DMS53 treated with DMSO at 0.1 percent for 48 hours (cell line): ENCODE data around the gene GAN.

Experiments
- DNase-seq: peaks from one replicate; lab custom pipeline; 2025; ENCODE audit not compliant: unreplicated experiment; lab: John Stamatoyannopoulos, UW

GAN gene

DNA sequence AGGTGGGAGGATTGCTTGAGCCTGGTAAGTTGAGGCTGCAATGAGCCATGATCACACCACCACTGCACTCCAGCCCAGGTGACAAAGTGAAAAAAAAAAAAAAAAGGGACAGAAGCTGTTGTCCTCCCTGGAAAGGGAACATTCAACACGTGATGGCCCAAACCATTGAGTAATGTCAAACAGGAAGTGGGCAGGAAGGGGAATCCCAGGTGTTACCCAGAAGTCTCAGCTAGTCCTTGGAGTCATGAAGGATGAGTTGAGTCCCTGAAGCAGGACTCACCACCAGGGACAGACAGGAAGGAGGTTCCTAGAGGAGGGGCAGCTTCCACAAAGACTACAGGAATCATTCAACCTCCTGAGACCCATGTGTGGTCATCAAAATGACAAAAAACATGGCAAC, 110.0 kb downstream of the GAN start:
- no peak for DNase-seq

DNA sequence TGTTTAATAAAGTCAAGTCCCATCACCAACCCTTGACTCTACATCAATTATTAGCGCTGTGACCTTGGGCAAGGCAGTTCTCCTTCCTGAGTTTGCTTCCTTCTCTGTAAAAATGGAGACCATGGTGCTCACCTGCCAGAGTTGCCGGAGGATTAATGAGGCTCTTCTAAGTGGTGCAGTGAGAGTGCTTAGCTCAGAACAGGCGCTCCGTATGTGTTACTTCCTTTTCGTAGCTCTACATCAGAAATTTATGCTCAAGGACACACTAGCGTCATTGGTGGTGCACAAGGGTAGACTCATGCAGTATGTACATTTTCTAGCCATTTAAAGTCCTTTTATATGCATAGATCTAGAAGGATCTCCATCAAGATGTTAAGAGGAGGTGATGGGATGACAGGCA, 112.5 kb downstream of the GAN start:
- no peak for DNase-seq

DNA sequence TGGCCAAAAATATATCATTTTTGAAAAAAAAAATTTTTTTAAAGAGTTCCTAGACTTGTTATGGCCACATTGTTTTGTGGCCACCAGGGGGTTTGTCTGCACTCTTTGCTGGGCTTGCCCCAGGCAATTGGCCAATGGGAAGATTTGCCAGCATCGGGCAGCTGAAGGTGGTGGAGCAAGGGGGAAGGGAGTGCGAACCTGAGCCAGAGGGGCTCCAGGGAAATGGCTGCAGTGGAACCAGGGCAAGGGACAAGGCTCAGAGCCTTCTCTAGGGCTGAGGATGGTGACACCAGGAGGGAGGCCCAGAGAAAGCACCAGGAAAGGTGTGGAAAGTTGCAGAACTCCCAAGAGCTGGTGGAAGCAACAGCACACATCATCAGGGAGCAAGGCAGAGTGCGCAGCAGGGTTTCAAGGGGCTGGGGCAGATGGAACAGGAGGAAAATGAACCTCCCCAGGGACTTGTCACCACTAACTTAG, 114.3 kb downstream of the GAN start:
- DNase-seq, result no peak

DNA sequence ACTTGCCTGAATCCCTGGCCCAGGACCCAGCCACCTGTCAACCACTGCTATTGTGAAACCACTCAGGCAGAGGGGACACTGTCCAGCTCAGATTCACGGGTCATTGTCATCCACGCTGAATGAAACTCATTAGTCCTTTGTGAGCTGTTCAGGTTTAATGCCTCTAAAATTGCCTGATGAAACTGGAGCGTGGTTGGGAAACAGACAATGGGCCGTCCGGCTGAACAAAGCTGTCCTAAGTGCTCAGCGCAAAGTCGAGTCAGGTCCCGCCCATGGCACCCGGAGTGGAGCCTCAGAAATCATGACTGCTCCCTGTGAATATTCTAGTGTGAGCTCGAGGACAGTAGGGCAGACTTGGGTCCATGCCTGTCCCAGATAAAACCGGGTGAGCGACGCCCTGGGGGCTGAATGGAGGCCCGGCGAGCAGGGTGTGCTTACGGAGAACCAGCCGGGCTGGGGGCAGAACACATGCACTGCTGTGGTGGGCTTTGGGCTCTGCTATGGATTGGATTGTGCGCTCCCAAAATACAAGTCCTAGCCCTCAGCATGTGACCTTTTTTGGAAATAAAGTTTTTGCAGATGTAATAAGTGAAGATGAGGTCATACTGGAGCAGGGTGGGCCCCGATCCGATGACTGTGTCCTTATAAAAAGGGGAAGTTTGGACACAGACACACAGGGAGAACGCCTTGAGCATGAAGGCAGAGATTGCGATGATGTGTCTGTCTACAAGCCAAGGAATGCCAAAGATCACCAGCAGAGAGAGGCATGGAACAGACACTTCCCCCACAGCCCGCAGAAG, 117.0 kb downstream of the GAN start:
- DNase-seq, result no peak

DNA sequence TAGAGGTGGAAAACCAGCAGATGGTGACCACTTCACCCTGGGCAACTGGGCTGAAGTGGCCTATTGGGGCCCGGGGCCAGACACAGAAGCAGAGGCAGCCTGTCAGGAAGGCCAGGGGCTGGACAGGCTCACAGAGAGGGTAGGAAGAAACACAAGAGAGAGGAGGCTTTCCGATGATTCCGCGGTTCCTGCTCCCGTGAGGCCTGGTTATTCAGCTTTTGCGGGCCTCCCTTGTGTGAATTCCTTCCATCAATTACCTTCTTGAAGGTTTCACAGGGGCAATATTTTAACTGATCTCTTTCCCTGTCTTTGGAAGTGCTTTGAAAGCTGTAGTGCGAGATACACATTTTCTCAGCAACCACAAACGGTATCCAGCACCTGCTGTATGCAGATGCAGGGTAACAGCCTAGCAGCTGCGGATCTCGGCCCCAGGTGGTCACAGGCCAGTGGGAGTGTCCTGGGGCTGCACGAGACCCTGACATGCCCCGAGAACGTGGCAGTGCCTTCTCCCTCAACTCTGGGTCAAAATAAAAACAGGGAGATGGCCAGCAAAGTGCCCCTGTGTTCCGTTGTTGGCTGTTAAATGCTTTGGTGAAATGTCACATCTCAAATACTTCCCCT, 118.3 kb downstream of the GAN start:
- no peak for DNase-seq

DNA sequence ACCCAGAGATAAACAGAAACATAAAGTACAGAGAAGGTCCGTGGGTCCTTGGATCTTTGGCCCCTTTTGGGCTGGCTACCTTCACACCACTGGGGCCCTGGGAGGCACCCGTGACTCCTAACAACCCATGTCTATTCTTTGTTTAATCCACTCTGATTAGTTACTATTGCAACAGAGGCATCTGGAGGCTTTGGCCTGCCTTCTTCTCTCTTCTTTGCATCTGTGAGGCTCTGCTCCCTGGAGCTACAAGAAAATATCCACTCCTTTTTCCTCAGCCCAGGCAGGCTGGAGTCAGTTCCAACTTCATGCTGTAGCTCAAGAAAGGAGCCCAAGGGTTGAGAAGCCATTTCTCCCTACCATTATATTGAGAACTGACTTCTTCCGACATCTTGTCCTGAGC, 120.3 kb downstream of the GAN start:
- DNase-seq, result no peak

DNA sequence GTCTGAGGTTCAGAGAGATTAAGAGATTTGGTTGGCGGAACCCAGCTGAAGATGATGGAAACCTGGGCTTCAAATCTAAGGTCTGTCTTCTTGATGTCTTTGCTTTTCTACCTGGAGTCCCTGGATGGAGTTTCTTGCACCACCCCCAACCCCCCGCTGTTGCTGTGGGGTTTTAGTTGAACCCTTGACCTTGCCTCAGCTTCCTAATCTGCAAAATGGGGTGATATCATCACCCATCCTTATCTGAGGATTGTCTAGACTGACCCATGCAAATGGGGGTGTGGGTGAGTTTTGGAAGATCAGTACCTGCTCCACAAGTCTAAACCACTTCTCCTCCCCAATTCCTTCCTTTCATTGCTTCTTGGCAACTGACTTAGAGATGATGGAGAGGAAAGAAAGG, 120.8 kb downstream of the GAN start:
- DNase-seq, result no peak

DNA sequence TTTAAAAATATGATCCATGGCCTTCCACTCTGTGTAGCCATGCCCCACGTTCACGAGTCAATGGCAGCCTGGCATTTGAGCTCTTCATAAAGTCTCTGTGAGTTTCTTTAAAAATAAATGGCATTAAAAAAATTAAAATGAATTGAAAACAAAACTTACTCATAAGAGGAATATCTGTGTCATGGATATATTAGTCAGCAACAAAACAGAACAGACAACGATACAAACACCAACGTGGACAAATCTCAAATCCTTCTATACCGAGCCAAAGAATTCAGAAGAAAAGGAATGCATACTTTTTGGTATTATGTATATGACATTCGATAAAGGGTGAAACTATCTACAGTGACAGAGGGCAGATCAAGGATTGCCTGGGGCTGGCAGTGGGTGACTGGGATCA, 121.6 kb downstream of the GAN start:
- DNase-seq, result no peak

DNA sequence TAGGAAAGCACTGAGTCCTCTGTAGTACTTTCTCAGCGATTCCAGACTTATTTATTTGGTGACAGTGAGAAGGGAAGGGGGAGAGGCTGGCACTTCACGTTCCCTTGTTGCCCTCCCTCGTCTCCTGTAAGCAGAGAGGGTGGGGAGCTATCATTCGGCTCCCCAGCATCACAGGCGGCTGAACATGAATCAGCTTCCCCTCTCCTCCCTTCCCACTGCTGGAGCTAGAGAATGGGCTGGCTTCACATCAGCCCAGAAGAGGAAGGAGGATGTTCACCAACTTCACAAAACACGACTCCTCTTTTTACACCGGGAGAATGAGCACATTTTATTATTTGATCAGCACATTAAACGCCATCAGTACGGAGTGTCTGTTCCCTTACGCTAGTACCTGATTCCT, 123.1 kb downstream of the GAN start:
- no peak for DNase-seq
